Endothelial cell of hepatic sinusoid (primary cell): Measurements from ENCODE around the gene MPRIP.

Experiments
- in situ Hi-C: cut with HindIII; loops from 2 replicates; pipeline ENCODE4 v1.10.0; 2017; ENCODE audit warnings: low sequenced_read_pairs

The MPRIP gene

GRCh38 chr17:17050346-17051345 is 8.4 kb downstream of the MPRIP start:
- in situ Hi-C loops, result loop anchor here (5.0 kb wide), 1 partner anchor 67 kb away; no protein-coding TSS in a partner anchor

- in situ Hi-C loops, result loop anchor here (5.0 kb wide), 1 partner anchor 66 kb away; no protein-coding TSS in a partner anchor
Observed at GRCh38 chr17:17051380-17051779, 9.1 kb downstream of the MPRIP start.

DNA sequence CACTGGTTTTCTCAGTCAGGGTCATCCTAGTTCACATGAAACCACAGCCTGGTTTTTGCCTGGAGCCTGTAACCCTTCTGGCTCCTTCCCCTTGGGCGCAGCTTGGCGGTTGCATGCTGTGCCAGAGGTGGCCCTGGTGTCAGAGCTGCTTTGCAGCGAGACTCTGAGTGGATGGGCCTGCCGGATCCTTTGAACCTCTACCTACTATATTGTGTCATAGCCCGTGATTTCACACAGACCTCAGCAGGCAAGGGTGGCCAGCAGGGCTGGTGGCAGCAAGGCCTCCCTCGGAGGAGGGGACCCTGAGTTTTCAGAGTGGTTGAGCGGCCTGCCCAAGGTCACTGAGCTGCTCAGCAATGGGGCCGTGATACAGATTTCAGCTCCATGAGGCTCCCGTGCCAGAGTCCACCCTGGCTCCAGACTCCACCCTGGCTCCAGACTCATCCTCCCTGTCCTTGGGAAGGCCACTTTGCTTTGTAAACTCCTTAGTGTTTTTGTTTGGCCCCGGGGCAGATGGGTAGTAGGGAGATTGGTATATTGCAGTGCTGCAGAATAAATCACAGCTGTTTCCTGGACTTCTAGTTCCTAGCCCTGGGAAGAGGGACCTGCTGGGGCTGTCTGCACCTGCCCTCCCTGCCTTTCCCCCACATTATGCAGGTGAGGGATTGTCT is 9.7 kb downstream of the MPRIP start:
- in situ Hi-C loops, result loop anchor here (5.0 kb wide), 1 partner anchor 65 kb away; no protein-coding TSS in a partner anchor

DNA sequence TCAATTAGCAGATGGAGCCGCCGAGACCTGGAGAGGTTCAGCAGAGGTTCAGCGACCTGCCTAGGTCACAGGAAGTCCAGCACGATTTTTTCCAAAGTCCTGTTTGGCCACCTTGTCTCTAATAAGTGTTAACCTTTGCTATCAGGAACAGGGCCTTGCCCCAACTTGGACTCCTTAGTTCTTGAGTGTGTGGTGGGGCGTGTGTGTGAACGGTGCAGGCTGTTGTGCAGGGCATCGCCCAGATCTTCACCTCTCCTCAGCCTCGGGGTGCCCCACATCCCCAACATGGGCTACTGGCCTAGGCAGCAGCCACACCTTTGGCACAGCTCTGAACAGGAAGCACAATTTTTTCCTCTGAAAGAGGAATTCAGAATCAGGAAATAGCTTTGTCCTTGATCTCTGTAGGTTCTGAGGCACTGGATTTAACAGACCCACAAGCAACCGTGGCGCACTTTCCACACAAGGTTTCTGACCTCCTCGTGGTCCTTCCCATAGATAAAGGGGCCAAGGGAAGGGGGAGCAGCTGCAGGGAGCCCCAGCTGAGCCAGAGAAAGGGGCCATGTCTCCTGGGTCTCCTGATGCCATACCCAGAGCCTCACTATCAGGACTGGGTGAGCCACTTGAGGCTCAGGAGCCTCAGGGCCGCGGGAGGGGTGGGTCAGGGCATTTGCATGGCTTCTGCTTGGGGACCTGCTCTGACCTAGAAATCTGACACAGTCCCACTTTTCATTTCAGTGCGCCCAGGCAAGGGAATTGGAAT is 10.4 kb downstream of the MPRIP start:
- in situ Hi-C loops, result loop anchor here (5.0 kb wide), 1 partner anchor 65 kb away; no protein-coding TSS in a partner anchor

GRCh38 chr17:17053446-17054379 is 11.5 kb downstream of the MPRIP start:
- in situ Hi-C loops, result loop anchor here (5.0 kb wide), 1 partner anchor 64 kb away; no protein-coding TSS in a partner anchor

DNA sequence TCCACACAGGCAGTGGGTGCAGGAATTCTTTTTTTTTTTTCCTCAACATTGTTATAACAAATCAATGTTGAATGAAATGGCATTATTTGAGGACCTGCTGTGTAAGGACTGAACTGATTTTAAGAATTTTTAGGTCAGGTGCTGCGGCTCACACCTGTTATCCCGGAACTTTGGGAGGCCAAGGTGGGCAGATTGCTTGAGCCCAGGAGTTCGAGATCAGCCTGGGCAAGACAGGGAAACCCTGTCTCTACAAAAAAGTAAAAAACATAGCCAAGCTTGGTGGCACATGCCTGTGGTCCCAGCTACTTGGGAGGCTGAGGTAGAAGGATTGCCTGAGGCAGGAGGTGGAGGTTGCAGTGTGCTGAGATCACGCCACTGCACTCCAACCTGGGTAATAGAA is 12.4 kb downstream of the MPRIP start:
- in situ Hi-C loops, result loop anchor here (5.0 kb wide), 1 partner anchor 63 kb away; no protein-coding TSS in a partner anchor

GRCh38 chr17:17055286-17056155 is 13.3 kb downstream of the MPRIP start:
- in situ Hi-C loops, result no loop called here

DNA sequence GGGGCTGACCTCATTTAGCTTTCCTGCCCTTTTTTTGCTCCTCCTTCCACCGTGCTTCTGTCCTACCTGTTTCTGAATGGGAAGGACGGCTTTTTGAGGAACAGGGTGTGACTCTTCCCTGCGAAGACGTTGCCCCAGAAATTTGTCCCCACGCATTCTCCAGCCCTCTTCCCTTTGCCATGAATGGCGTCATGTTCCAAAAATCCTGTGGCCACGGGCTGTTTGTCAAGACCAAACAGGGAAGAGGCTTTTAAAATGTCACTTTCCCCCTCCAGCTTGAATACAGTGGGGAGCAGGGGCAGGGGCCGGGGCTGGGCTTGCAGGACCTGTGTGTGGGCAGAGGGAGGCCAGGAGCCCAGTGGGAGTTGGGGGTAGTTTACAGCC is 13.9 kb downstream of the MPRIP start:
- in situ Hi-C loops, result no loop called here

GRCh38 chr17:17057057-17057551 is 14.8 kb downstream of the MPRIP start:
- in situ Hi-C loops, result no loop called here

GRCh38 chr17:17058304-17058703 is 16.0 kb downstream of the MPRIP start:
- in situ Hi-C loops, result no loop called here

GRCh38 chr17:17059301-17059890 is 17.1 kb downstream of the MPRIP start:
- in situ Hi-C loops, result no loop called here

GRCh38 chr17:17060001-17060922 is 18.0 kb downstream of the MPRIP start:
- in situ Hi-C loops, result no loop called here

DNA sequence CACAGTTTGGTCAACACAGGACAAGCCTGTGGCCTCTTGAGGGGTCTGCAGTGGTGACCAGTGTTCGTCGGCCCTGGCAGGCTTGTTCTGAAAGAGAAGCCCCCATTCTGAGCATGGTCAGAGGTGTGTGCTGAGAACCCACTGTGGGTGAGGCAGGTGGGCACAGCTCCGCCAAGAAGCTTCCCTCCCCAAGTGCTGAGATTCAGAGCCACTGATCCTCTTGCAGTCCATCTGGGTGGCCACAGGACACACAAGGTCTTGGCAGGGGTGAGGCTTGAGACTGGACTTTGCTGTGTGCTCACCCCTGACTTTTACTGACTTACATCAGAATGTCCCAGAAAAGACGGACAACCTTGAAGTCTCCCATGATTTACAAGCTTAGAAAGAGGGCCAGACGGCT is 18.7 kb downstream of the MPRIP start:
- in situ Hi-C loops, result no loop called here

DNA sequence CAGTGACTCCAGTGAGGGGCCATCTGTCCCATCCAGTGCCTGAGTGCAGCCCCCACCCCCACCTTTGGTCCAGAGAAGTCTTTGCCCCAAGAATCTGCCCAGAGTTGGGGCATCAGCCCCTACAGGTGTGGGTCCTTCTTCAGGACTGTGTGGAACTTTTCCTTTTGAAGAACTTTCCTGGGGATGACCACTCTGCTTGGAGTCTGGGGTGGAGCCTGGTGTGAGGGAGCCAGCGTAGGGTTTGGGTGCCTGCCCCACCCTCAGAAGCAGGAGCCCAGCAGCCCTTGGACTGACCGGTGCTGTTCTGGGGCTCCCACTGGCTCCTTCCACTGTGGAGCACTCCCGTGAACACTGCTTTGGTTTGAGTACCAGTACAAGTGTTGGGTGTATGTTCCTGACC is 19.3 kb downstream of the MPRIP start:
- in situ Hi-C loops, result no loop called here

DNA sequence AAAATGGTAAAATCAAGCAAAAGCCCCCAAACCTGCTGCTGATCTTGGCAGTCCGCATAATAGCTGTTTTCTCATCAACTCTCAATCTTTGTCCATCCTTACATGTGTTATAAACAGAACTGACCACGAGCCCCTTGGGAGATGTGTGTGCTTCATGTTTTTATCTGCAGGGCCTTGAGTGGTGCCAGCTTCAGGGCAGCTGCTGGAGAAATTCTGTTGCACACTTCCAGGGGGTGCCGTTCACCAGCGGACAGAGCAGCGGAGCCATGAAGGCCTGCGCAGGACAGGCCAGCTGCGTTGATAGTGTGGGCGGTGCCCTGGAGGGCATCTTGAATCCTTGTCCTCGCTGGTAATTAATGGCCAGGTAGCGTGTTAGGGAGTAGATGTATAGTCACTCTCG is 20.1 kb downstream of the MPRIP start:
- in situ Hi-C loops, result no loop called here

DNA sequence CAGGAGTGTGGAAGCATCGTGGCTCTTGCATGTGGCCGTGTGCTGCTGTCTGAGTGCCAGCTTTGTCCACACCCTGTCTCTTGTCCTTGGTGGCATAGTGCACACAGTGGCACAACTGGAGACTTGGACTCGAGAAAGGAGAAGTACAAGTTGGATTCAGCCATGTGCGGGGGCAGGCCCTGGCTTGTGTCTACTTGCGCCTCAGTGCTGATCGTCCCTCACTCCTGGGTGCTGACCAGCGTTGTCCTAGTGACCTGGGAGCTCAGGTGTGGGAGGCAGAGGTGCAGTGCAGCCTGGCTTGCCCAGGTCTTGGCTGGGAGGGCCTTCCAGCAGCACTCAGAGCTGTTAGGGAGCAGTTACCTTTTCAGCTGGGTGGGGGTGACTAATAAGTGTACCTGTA is 20.6 kb downstream of the MPRIP start:
- in situ Hi-C loops, result no loop called here

DNA sequence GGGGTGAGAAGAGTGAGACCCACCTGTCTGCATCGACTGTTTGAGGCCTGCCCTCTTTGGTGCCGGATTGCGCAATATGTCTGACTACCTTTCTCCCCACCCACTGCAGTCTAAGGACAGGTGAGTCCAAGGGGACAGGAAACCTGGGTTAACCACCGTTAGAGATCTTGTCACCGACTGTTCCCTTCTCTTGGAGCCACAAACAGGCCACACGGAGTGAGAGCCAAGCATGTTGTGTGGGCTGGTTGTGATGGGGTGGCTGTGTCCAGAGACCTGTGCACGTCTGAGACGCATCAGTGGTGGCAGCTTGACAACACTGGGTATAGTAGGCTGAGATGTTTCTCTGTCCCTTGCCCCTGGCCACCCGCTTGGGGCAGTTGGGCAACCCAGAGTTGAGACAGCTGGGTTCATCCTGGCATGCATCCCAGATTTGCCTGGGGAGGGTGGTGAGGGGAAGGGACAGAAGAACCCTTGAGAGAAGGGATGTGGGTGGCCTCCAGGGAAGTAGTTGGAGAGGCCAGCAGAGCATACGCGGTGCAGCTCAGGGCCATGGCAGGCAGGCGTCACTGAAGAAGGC is 21.4 kb downstream of the MPRIP start:
- in situ Hi-C loops, result no loop called here
